GM23338 (cell line): ENCODE results near the gene KBTBD4. TPM values are rescaled to one million over a fixed set of nuclear protein-coding genes. Genes with fewer than 3 reads are reported as not detected.

Experiments
- ATAC-seq: fragments of 200-7000 bp; cut with Tn5 transposase; 3 replicates; pipeline ENCODE4 v1.9.1; 2020
- DNase-seq: peaks from one replicate; pipeline ENCODE4 v3.0.0-alpha.2; 2015; ENCODE audit warnings: low spot score
- H2AFZ ChIP-seq: fragments of 200-600 bp; sonication (generic); 2 replicates; pipeline ENCODE4 v1.8.0; 2016; ENCODE audit warnings: antibody characterized with exemption, mild to moderate bottlenecking, moderate library complexity
- H3F3A ChIP-seq: fragments of 200-600 bp; sonication (generic); replicated peaks from 2 replicates; pipeline ENCODE4 v1.8.0; 2017; ENCODE audit warnings: antibody characterized with exemption, mixed run types, low read depth
- H3K27ac ChIP-seq: fragments of 200-600 bp; sonication (generic); 2 replicates; pipeline ENCODE4 v1.6.1; 2016; ENCODE audit warnings: low read depth
- H3K27me3 ChIP-seq: fragments of 200-600 bp; sonication (generic); 2 replicates; pipeline ENCODE4 v1.8.0; 2016; ENCODE audit warnings: mild to moderate bottlenecking, mixed run types, moderate library complexity; ENCODE audit not compliant: insufficient read depth
- H3K36me3 ChIP-seq: fragments of 200-600 bp; sonication (generic); 2 replicates; pipeline ENCODE4 v1.8.0; 2016; ENCODE audit warnings: mild to moderate bottlenecking; ENCODE audit not compliant: insufficient read depth
- H3K4me1 ChIP-seq: fragments of 200-600 bp; sonication (generic); 2 replicates; pipeline ENCODE4 v1.8.0; 2016; ENCODE audit warnings: mild to moderate bottlenecking, moderate library complexity; ENCODE audit not compliant: insufficient read depth
- H3K4me2 ChIP-seq: fragments of 200-600 bp; sonication (generic); 2 replicates; pipeline ENCODE4 v1.7.1; 2017; ENCODE audit warnings: mixed run types
- H3K4me3 ChIP-seq: fragments of 200-600 bp; sonication (generic); 2 replicates; pipeline ENCODE4 v1.6.1; 2016; ENCODE audit warnings: mixed run types
- H3K79me2 ChIP-seq: fragments of 200-600 bp; sonication (generic); replicated peaks from 2 replicates; pipeline ENCODE4 v1.8.0; 2017; ENCODE audit warnings: mild to moderate bottlenecking; ENCODE audit not compliant: insufficient read depth
- H3K9me2 ChIP-seq: fragments of 200-600 bp; sonication (generic); 2 replicates; pipeline ENCODE4 v1.8.0; 2017; ENCODE audit not compliant: insufficient read depth
- H4K20me1 ChIP-seq: fragments of 200-600 bp; sonication (generic); replicated peaks from 2 replicates; pipeline ENCODE4 v1.8.0; 2017; ENCODE audit warnings: mild to moderate bottlenecking; ENCODE audit not compliant: insufficient read depth
- H3K27ac Mint-ChIP-seq: 2 replicates; pipeline ENCODE4 v1.8.0; 2020; ENCODE audit warnings: inconsistent platforms, mild to moderate bottlenecking, moderate library complexity, mixed read lengths
- H3K27me3 Mint-ChIP-seq: 3 replicates; pipeline ENCODE4 v1.8.0; 2022; ENCODE audit warnings: low read depth, mild to moderate bottlenecking, moderate library complexity, mixed read lengths, inconsistent platforms; ENCODE audit not compliant: insufficient read depth, poor library complexity
- H3K36me3 Mint-ChIP-seq: 3 replicates; pipeline ENCODE4 v1.8.0; 2021; ENCODE audit warnings: low read depth, mild to moderate bottlenecking, inconsistent platforms, moderate library complexity, mixed read lengths
- H3K4me1 Mint-ChIP-seq: 3 replicates; pipeline ENCODE4 v1.8.0; 2020; ENCODE audit warnings: mild to moderate bottlenecking, inconsistent platforms, mixed read lengths
- H3K4me3 Mint-ChIP-seq: 3 replicates; pipeline ENCODE4 v1.8.0; 2021; ENCODE audit warnings: moderate library complexity, mild to moderate bottlenecking, inconsistent platforms, mixed read lengths
- H3K9me3 Mint-ChIP-seq: 3 replicates; pipeline ENCODE4 v1.8.0; 2020; ENCODE audit warnings: moderate library complexity, mild to moderate bottlenecking, inconsistent platforms, mixed read lengths
- CREB1 ChIP-seq: fragments of 250-450 bp; sonication (Bioruptor Pico); IDR thresholded peaks from 2 replicates; pipeline ENCODE4 v1.5.0; 2020; ENCODE audit warnings: low read depth, mild to moderate bottlenecking, moderate library complexity
- CTCF ChIP-seq, 2 experiments: fragments of 200-600 bp in 1 of 2; sonication (generic) in 1 of 2; conservative IDR thresholded peaks; 2 replicates each; pipeline versions ENCODE4 v1.5.1 to v1.6.1; 2016 to 2017; ENCODE audit warnings: antibody characterized with exemption in 2 of 2, low read depth in 2 of 2, mild to moderate bottlenecking in 2 of 2, moderate library complexity in 1 of 2
- EZH2 ChIP-seq: fragments of 200-600 bp; sonication (generic); IDR thresholded peaks from one replicate; pipeline ENCODE4 v1.8.0; 2017; ENCODE audit warnings: antibody characterized with exemption, mild to moderate bottlenecking, low read depth; ENCODE audit not compliant: unreplicated experiment
- JUNB ChIP-seq: IDR thresholded peaks from one replicate; pipeline ENCODE4 v1.6.1; 2016; ENCODE audit warnings: antibody characterized with exemption; ENCODE audit not compliant: unreplicated experiment
- NANOG ChIP-seq: IDR thresholded peaks from 2 replicates; pipeline ENCODE4 v1.6.1; 2016; ENCODE audit warnings: antibody characterized with exemption, borderline replicate concordance
- POLR2AphosphoS5 ChIP-seq: IDR thresholded peaks from 2 replicates; pipeline ENCODE4 v1.6.1; 2016; ENCODE audit warnings: antibody characterized with exemption, low read depth
- STAT1 ChIP-seq: IDR thresholded peaks from one replicate; pipeline ENCODE4 v1.6.1; 2016; ENCODE audit warnings: antibody characterized with exemption; ENCODE audit not compliant: unreplicated experiment
- ZNF114 ChIP-seq: fragments of 250-450 bp; sonication (Bioruptor Pico); IDR thresholded peaks from 2 replicates; pipeline ENCODE4 v1.5.0; 2020; ENCODE audit warnings: mild to moderate bottlenecking, moderate library complexity
- ZNF331 ChIP-seq: fragments of 250-450 bp; sonication (Bioruptor Pico); IDR thresholded peaks from 2 replicates; pipeline ENCODE4 v1.5.0; 2020; ENCODE audit warnings: low read depth, mild to moderate bottlenecking, moderate library complexity
- ZNF462 ChIP-seq: fragments of 250-450 bp; sonication (Bioruptor Pico); IDR thresholded peaks from 2 replicates; pipeline ENCODE4 v1.5.0; 2020; ENCODE audit warnings: mild to moderate bottlenecking, moderate library complexity
- polyA plus RNA-seq: library from polyadenylated mRNA; unstranded; fragments of >200 nt; fragmentation: Nextera tagmentation; extraction: Ambion mirVana; gene quantifications from 2 replicates; pipeline ENCODE4 v1.2.1, GENCODE V29; 2016
- total RNA-seq: library from RNA; depleted of rRNA; stranded (reverse); fragments of >200 nt; shearing (Covaris generic); gene quantifications from 2 replicates; pipeline ENCODE4 v1.2.3, GENCODE V29; 2014
- TF ChIP-seq, protein P1 (sequence below): IDR thresholded peaks from one replicate; pipeline ENCODE4 v1.6.1; 2018; ENCODE audit warnings: antibody characterized with exemption; ENCODE audit not compliant: unreplicated experiment
- TF ChIP-seq, protein P2 (sequence below): IDR thresholded peaks from 2 replicates; pipeline ENCODE4 v1.6.1; 2016; ENCODE audit warnings: antibody characterized with exemption

Gene KBTBD4
- total and polyA plus RNA-seq, 2 experiments from 2014 or later: 5.8 to 16.6 TPM

- peaks cover 23% of the 10 kb centered on the region for H3K4me1 ChIP-seq
- 0 out of 2 replicates have a peak, but pooled peaks cover 6% of the 10 kb centered on the region for H3K9me2 ChIP-seq
- peaks cover 21% of the 10 kb centered on the region for H3K4me1 Mint-ChIP-seq
- H2AFZ ChIP-seq: no peak overlapping the region
- ATAC-seq: no peak
- H3K27ac Mint-ChIP-seq: no peak overlapping the region
- no peak overlapping the region for H3K27ac ChIP-seq
- peaks cover 53% of the 10 kb centered on the region for H3K27me3 Mint-ChIP-seq
- H4K20me1 ChIP-seq: peaks cover 5% of the 10 kb centered on the region; the same call in 1 of the 2 replicates
- no peaks in the 10 kb centered on the region for H3K79me2 ChIP-seq
- H3K4me3 Mint-ChIP-seq: no peak overlapping the region
- H3K4me2 ChIP-seq: no peak overlapping the region; the same call in 1 of the 2 replicates
- H3K4me3 ChIP-seq: no peak overlapping the region; the same call in 1 of the 2 replicates
- TF ChIP-seq ZNF462 (CRISPR knock-in tag): no peak
- no peak for TF ChIP-seq JUNB
- TF ChIP-seq CREB1 (CRISPR knock-in tag): no peak
- TF ChIP-seq ZNF114 (CRISPR knock-in tag): no peak
- TF ChIP-seq, protein P1, sequence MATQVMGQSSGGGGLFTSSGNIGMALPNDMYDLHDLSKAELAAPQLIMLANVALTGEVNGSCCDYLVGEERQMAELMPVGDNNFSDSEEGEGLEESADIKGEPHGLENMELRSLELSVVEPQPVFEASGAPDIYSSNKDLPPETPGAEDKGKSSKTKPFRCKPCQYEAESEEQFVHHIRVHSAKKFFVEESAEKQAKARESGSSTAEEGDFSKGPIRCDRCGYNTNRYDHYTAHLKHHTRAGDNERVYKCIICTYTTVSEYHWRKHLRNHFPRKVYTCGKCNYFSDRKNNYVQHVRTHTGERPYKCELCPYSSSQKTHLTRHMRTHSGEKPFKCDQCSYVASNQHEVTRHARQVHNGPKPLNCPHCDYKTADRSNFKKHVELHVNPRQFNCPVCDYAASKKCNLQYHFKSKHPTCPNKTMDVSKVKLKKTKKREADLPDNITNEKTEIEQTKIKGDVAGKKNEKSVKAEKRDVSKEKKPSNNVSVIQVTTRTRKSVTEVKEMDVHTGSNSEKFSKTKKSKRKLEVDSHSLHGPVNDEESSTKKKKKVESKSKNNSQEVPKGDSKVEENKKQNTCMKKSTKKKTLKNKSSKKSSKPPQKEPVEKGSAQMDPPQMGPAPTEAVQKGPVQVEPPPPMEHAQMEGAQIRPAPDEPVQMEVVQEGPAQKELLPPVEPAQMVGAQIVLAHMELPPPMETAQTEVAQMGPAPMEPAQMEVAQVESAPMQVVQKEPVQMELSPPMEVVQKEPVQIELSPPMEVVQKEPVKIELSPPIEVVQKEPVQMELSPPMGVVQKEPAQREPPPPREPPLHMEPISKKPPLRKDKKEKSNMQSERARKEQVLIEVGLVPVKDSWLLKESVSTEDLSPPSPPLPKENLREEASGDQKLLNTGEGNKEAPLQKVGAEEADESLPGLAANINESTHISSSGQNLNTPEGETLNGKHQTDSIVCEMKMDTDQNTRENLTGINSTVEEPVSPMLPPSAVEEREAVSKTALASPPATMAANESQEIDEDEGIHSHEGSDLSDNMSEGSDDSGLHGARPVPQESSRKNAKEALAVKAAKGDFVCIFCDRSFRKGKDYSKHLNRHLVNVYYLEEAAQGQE: no peak
- no peak for TF ChIP-seq NANOG
- no peak for TF ChIP-seq ZNF331
- no peak for TF ChIP-seq EZH2
- TF ChIP-seq CTCF (conservative IDR thresholded peaks at IDR 0.05; ENCODE audit: low read depth in 2 of 2): no peak
- no peak for TF ChIP-seq POLR2AphosphoS5
- TF ChIP-seq, protein P2, sequence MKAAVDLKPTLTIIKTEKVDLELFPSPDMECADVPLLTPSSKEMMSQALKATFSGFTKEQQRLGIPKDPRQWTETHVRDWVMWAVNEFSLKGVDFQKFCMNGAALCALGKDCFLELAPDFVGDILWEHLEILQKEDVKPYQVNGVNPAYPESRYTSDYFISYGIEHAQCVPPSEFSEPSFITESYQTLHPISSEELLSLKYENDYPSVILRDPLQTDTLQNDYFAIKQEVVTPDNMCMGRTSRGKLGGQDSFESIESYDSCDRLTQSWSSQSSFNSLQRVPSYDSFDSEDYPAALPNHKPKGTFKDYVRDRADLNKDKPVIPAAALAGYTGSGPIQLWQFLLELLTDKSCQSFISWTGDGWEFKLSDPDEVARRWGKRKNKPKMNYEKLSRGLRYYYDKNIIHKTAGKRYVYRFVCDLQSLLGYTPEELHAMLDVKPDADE: no peak
- no peak for TF ChIP-seq STAT1
- no peaks in the 10 kb centered on the region for H3K36me3 Mint-ChIP-seq
- no peaks in the 10 kb centered on the region for H3K9me3 Mint-ChIP-seq
- DNase-seq: no peak
- H3F3A ChIP-seq: no peaks in the 10 kb centered on the region
- H3K36me3 ChIP-seq: no peaks in the 10 kb centered on the region
- H3K27me3 ChIP-seq: peaks cover 69% of the 10 kb centered on the region
Observed at GRCh38 chr11:47591764-47592163, 13.0 kb upstream of the KBTBD4 start.
